ENCODE results near the gene MYMK.

Gene MYMK

DNA sequence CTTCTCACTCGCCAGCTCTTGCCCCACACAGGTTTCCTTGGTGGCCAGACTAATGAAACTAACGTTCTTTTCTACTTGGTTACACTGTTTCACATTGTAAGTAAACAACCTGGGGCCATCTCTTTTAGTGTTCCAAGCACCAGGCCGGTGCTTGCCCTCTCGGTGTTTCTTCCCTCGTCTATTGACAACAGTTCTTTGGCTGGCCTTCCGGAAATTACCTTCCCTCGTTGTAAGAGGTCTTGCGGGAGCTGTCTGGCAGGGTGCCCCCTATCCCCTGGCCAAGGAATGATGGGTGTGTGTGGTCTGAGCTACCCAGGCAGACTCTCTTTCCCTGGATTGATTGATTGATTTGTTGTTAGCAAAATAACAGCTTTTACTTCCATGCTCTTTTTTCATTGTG is 918 bp upstream of the MYMK start:
- DNase-seq (ENCODE audit: low read depth, low spot score) = no peak
- H3K4me3 ChIP-seq (ENCODE audit: low read depth, low read length) = no peak overlapping the region
- in situ Hi-C loops (cut with HindIII; ENCODE audit: low sequenced_read_pairs) = no loop called here
- TF ChIP-seq, protein P1, sequence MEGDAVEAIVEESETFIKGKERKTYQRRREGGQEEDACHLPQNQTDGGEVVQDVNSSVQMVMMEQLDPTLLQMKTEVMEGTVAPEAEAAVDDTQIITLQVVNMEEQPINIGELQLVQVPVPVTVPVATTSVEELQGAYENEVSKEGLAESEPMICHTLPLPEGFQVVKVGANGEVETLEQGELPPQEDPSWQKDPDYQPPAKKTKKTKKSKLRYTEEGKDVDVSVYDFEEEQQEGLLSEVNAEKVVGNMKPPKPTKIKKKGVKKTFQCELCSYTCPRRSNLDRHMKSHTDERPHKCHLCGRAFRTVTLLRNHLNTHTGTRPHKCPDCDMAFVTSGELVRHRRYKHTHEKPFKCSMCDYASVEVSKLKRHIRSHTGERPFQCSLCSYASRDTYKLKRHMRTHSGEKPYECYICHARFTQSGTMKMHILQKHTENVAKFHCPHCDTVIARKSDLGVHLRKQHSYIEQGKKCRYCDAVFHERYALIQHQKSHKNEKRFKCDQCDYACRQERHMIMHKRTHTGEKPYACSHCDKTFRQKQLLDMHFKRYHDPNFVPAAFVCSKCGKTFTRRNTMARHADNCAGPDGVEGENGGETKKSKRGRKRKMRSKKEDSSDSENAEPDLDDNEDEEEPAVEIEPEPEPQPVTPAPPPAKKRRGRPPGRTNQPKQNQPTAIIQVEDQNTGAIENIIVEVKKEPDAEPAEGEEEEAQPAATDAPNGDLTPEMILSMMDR (IDR thresholded peaks at IDR 0.05; ENCODE audit: low read depth, low read length) = no peak

DNA sequence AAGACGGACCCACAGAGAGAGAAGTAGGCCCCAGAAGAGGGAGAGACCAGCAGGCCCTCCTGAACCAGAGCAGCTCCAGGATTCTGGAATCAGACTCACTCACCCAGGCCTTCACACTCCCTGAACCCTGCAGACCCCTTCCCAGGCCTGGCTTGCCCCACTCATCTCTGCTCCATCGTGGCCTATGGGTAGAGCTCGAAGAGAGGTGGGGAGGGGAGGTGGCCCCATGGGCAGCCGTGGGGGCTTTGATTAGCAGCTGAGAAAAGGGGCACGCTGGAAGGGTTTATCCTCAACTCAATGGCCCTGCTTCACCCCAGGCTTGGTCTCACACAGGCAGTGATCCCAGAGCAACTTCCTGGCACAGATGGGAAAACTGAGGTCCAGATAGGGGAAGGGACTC is 613 bp downstream of the MYMK start:
- in situ Hi-C loops (cut with HindIII; ENCODE audit: low sequenced_read_pairs) = no loop called here
- no peak for DNase-seq (ENCODE audit: low read depth, low spot score)
- no peak overlapping the region for H3K4me3 ChIP-seq (ENCODE audit: low read depth, low read length)
- TF ChIP-seq, protein P1 (IDR thresholded peaks at IDR 0.05; ENCODE audit: low read depth, low read length) = no peak

DNA sequence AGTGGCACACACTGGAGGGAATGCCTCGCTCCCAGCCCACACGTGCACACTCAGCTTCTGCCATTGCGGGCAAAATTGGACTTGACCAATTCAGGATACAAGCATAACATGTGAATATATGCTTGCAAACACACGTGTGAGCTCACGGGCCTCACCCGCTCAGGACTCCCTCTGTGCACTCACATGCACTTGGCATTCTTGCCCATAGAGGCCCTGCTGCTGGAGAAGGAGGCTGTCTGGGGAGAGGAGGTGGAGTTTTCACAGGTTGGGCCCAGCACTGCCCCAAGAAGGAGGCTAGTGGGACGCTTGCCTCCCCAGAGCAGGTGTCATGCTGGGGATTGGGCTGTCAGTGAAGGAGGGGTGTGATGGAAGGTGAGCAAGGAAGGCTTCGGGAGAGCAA is 1.7 kb downstream of the MYMK start:
- TF ChIP-seq, protein P1 (IDR thresholded peaks at IDR 0.05; ENCODE audit: low read depth, low read length) = no peak
- in situ Hi-C loops (cut with HindIII; ENCODE audit: low sequenced_read_pairs) = no loop called here
- no peak for DNase-seq (ENCODE audit: low read depth, low spot score)
- H3K4me3 ChIP-seq (ENCODE audit: low read depth, low read length) = no peak overlapping the region

DNA sequence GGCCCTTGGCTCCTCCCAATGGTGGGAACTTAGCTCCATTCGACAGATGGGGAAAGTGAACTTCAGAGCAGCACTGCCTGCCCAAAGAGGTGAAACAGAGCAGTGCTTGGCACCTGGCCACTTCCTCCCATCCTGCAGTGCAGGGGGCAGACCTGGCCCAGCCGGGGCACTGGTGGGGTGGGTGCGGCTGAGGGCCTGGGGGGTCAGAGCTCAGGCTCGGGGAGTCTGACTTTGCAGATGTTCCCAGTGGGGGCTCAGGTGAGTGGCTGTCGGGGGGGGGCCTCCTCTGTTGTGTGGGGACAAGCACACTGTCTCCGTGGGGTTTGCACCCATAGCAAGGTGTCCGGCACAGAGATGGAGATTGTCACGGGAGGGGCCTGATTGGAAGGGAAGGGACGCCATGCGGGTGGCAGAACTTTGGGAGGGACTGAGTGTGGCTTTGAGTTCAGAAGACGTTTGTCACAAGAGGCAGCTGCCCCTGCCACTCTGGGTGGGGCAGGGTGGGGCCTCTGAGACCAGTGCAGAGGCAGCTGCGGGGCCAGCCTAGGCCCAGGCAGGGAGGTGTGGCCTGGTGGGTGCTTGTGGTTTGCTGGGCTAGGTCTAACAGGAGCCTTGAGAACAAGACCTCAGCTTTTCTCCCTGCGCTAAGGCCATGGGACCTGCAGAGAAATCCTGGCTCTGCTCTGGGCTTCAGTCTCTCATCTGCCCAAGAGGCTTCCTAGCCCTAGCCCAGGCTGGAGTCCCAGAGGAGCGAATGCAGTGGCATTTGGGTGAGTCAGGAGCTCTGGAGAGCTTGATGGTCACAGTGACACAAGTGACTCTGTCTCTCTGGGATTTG is 2.5 kb downstream of the MYMK start:
- H3K4me3 ChIP-seq (ENCODE audit: low read depth, low read length) = no peak overlapping the region
- in situ Hi-C loops (cut with HindIII; ENCODE audit: low sequenced_read_pairs) = no loop called here
- TF ChIP-seq, protein P1 (IDR thresholded peaks at IDR 0.05; ENCODE audit: low read depth, low read length) = no peak
- DNase-seq (ENCODE audit: low read depth, low spot score) = no peak

DNA sequence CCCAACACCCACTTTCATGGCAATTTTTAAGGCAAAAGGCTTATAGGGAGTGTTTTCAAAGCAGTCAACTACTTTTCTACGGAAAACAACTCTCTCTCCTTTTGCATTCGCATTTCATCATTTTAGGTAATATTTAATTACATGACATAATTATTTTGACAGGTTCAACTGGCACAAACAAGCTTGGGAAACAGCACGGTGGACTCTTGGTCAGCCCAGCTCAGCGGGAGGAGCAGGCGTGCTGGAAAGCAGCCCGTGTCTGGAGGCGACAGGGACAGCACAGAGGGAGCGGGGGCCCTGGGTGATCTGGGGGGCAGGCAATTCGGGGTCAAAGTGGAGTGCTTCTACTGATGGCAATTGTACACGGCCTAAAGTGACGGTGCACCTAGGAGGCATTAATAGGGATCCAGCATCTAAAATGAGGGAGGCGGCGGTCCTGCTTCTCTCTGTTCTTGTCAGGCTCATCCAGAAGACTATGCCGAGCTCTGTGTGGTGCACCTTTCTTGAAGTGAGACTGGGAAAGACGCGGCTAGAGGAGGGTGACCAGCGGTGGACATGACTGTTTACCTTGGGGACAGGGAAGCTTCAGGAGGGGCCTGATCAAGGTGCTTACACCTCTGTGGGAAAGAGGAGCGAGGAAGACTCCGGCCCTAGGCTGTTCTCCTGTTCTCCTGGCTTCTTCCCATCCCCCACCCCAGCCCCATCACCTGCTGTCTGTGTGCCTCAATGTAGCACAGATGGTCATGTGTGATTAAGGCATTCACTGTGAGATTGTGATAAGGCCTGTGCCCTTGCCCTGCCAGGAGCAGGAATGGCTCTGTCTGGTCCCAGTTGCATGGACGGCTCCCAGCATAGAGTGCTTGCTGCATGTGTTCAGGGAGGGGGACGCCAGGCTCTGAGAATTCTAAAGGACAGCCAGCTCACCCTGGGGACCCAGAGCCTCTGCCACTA is 3.4 kb downstream of the MYMK start:
- DNase-seq (ENCODE audit: low read depth, low spot score) = no peak
- in situ Hi-C loops (cut with HindIII; ENCODE audit: low sequenced_read_pairs) = no loop called here
- TF ChIP-seq, protein P1 (IDR thresholded peaks at IDR 0.05; ENCODE audit: low read depth, low read length) = no peak
- H3K4me3 ChIP-seq (ENCODE audit: low read depth, low read length) = no peak overlapping the region

DNA sequence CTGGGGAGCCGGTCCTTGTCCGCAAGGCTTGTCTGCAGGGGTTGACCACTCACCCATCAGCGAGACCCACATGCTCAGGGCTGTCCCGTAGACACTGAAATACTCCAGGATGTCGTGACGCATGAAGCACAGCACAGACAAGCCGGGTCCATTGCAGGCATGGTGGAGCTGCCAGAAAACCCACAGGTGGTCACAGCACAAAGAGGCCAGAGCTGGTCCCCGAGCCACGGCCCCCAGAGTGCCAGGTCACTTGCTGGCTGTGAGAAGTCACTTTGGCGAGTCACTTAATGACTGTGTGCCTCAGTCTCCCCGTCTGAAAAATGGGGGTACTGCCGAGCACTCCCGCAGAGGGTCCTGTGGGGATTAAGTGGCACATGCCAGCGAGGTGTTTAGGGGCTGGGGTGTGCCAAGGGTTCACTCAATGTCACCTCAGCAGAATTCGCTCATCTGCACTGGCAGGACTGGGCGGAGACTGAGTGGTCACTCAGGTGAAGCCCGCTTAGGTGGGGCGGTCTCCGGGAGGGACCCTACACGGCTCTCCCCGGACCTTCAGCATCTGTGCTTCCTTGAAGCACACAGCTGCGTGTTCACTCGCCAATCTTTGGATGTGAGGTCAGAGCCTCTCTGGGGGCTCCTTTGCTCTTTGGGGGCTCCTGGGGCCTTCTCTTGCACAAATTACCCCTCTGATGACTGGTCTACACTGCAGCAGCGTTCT is 4.5 kb downstream of the MYMK start:
- in situ Hi-C loops (cut with HindIII; ENCODE audit: low sequenced_read_pairs) = no loop called here
- no peak overlapping the region for H3K4me3 ChIP-seq (ENCODE audit: low read depth, low read length)
- no peak for DNase-seq (ENCODE audit: low read depth, low spot score)
- TF ChIP-seq, protein P1 (IDR thresholded peaks at IDR 0.05; ENCODE audit: low read depth, low read length) = no peak

Data from astrocyte of the spinal cord (primary cell).